Non-pigmented ciliary epithelial cell (primary cell): ENCODE results near the gene KCP.

Experiments used
- DNase-seq: peaks from one replicate; pipeline ENCODE4 v3.0.0-alpha.2; 2010; ENCODE audit warnings: low read depth

Gene KCP

GRCh38 chr7:128939075-128939860, 28.8 kb upstream of the KCP start:
- DNase-seq: no peak

GRCh38 chr7:128938544-128939074, 28.1 kb upstream of the KCP start:
- no peak for DNase-seq

GRCh38 chr7:128937647-128938543, 27.4 kb upstream of the KCP start, which contains the start of gene IRF5:
Gene IRF5, plus strand, starts transcription at chr7:128937927. Its CDS starts 4,155 bp downstream, at chr7:128942082.
- no peak for DNase-seq

- no peak for DNase-seq
Measured at GRCh38 chr7:128937271-128937646, 26.8 kb upstream of the KCP start.

- no peak for DNase-seq
Measured at GRCh38 chr7:128936798-128937197, 26.3 kb upstream of the KCP start.

- no peak for DNase-seq
Measured at GRCh38 chr7:128935342-128935730, 24.8 kb upstream of the KCP start.

- DNase-seq: no peak
Measured at GRCh38 chr7:128934361-128935341, 24.1 kb upstream of the KCP start.

- no peak for DNase-seq
Measured at GRCh38 chr7:128933180-128933891, 22.8 kb upstream of the KCP start.

GRCh38 chr7:128932862-128933179, 22.3 kb upstream of the KCP start:
- no peak for DNase-seq

GRCh38 chr7:128931965-128932861, 21.7 kb upstream of the KCP start:
- DNase-seq: no peak

GRCh38 chr7:128931190-128931798, 20.8 kb upstream of the KCP start:
- DNase-seq: no peak

- no peak for DNase-seq
Measured at GRCh38 chr7:128928882-128929788, 18.6 kb upstream of the KCP start.

- no peak for DNase-seq
Measured at GRCh38 chr7:128928159-128928813, 17.8 kb upstream of the KCP start.

- no peak for DNase-seq
Measured at GRCh38 chr7:128924707-128925588, 14.4 kb upstream of the KCP start.

- no peak for DNase-seq
Measured at GRCh38 chr7:128923411-128923800, 12.9 kb upstream of the KCP start.

- no peak for DNase-seq
Measured at GRCh38 chr7:128922496-128923410, 12.2 kb upstream of the KCP start.
